H1 (cell line): Measurements from ENCODE around the gene CRHBP. TPM values are rescaled to one million over a fixed set of nuclear protein-coding genes. Genes with fewer than 3 reads are reported as not detected.

Experiments used
- CTCF ChIA-PET: fragments of 300-600 bp; sonication (Branson Sonifier 250); formaldehyde crosslinking; loops from one replicate; lab custom pipeline; 2021; ENCODE audit not compliant: partially characterized antibody; lab: Charles Lee
- POLR2A ChIA-PET: fragments of 300-600 bp; sonication (Branson Sonifier 250); formaldehyde crosslinking; loops from one replicate; lab custom pipeline; 2021; ENCODE audit warnings: inconsistent platforms; ENCODE audit not compliant: partially characterized antibody; lab: Charles Lee
- DNase-seq, 2 experiments: peaks; one replicate each; pipeline versions ENCODE4 v3.0.0 to v3.0.0-alpha.2; 2010 to 2022; ENCODE audit warnings: low spot score in 2 of 2, low read depth in 1 of 2, mixed read lengths in 1 of 2
- FAIRE-seq: peaks from 2 replicates; lab custom pipeline; 2011; peaks lifted over from hg19 to GRCh38; lab: Jason Lieb, UNC
- H2AFZ ChIP-seq: 2 replicates; pipeline ENCODE4 v1.8.1; 2012; ENCODE audit warnings: low read length, inconsistent platforms
- H2AK5ac ChIP-seq: 2 replicates; pipeline ENCODE4 v1.6.1; 2013; ENCODE audit warnings: low read depth, low read length
- H2BK120ac ChIP-seq: replicated peaks from 2 replicates; pipeline ENCODE3; 2013; ENCODE audit warnings: low read depth, low read length, inconsistent platforms
- H2BK12ac ChIP-seq: 2 replicates; pipeline ENCODE4 v1.6.1; 2013; ENCODE audit warnings: low read depth, low read length
- H2BK15ac ChIP-seq: 2 replicates; pipeline ENCODE4 v1.6.1; 2013; ENCODE audit warnings: low read length
- H2BK20ac ChIP-seq: 2 replicates; pipeline ENCODE4 v1.6.1; 2013; ENCODE audit warnings: low read length
- H2BK5ac ChIP-seq: 2 replicates; pipeline ENCODE4 v1.6.1; 2013; ENCODE audit warnings: low read depth, low read length
- H3K14ac ChIP-seq: 2 replicates; pipeline ENCODE4 v1.6.1; 2013; ENCODE audit warnings: inconsistent platforms; ENCODE audit not compliant: insufficient read length
- H3K18ac ChIP-seq: 2 replicates; pipeline ENCODE4 v1.6.1; 2013; ENCODE audit warnings: low read length; ENCODE audit errors: extremely low read depth
- H3K23ac ChIP-seq: 2 replicates; pipeline ENCODE4 v1.6.1; 2013; ENCODE audit warnings: inconsistent platforms; ENCODE audit not compliant: insufficient read length
- H3K23me2 ChIP-seq: 2 replicates; pipeline ENCODE4 v1.6.1; 2013; ENCODE audit warnings: low read depth, low read length
- H3K27ac ChIP-seq: 2 replicates; pipeline ENCODE4 v1.6.1; 2011; ENCODE audit warnings: low read depth, low read length, inconsistent platforms
- H3K27me3 ChIP-seq, 4 experiments: replicated peaks in 1 of 4; 1 replicate in 1 of 4; 2 replicates in 3 of 4; pipeline versions ENCODE4 v1.6.1 to v1.8.1; 2011 to 2013; ENCODE audit warnings: low read length in 3 of 4, mild to moderate bottlenecking in 3 of 4, inconsistent platforms in 2 of 4, mixed read lengths in 2 of 4, moderate library complexity in 1 of 4; ENCODE audit not compliant: control insufficient read depth in 3 of 4, insufficient read depth in 3 of 4; ENCODE audit errors: extremely low read depth in 1 of 4
- H3K36me3 ChIP-seq, 4 experiments: 2 replicates each; pipeline versions ENCODE4 v1.6.1 to v1.8.1; 2011 to 2013; ENCODE audit warnings: mild to moderate bottlenecking in 4 of 4, low read length in 3 of 4, moderate library complexity in 2 of 4, control low read depth in 1 of 4, inconsistent platforms in 1 of 4; ENCODE audit not compliant: insufficient read depth in 4 of 4, control insufficient read depth in 2 of 4
- H3K4ac ChIP-seq: replicated peaks from 2 replicates; pipeline ENCODE3; 2013; ENCODE audit warnings: low read length, low read depth, mixed read lengths, inconsistent platforms; ENCODE audit not compliant: insufficient read length
- H3K4me1 ChIP-seq, 4 experiments: replicated peaks in 1 of 4; 1 replicate in 1 of 4; 2 replicates in 3 of 4; pipeline versions ENCODE4 v1.6.1 to v1.8.1; 2011 to 2013; ENCODE audit warnings: low read length in 3 of 4, inconsistent platforms in 2 of 4, mixed read lengths in 1 of 4; ENCODE audit not compliant: insufficient read depth in 4 of 4, control insufficient read depth in 3 of 4
- H3K4me2 ChIP-seq, 2 experiments: 2 replicates each; pipeline versions ENCODE4 v1.6.1 to v1.8.1; 2011 to 2013; ENCODE audit warnings: low read depth in 2 of 2, low read length in 2 of 2, control low read depth in 1 of 2, inconsistent platforms in 1 of 2, mild to moderate bottlenecking in 1 of 2; ENCODE audit not compliant: insufficient read depth in 1 of 2
- H3K4me3 ChIP-seq, 4 experiments: fragments of 200-600, 300-600 bp in 1 of 4; sonication (generic), shearing (Covaris generic), sonication (Bioruptor Twin) in 1 of 4; 2 replicates each; pipeline versions ENCODE4 v1.5.1 to v1.8.1; 2011 to 2016; ENCODE audit warnings: low read length in 4 of 4, low read depth in 3 of 4, control low read depth in 2 of 4, inconsistent platforms in 2 of 4, mild to moderate bottlenecking in 2 of 4, mixed read lengths in 1 of 4, moderate library complexity in 1 of 4; ENCODE audit not compliant: insufficient read depth in 2 of 4; ENCODE audit errors: extremely low read depth in 1 of 4
- H3K56ac ChIP-seq: replicated peaks from 2 replicates; pipeline ENCODE3; 2013; ENCODE audit warnings: low read depth, mild to moderate bottlenecking, mixed read lengths, low read length, inconsistent platforms; ENCODE audit not compliant: insufficient read length
- H3K79me1 ChIP-seq: 2 replicates; pipeline ENCODE4 v1.6.1; 2013; ENCODE audit warnings: low read depth, low read length, control low read depth
- H3K79me2 ChIP-seq, 2 experiments: 2 replicates each; pipeline versions ENCODE4 v1.6.1 to v1.8.1; 2012 to 2013; ENCODE audit warnings: low read length in 2 of 2, mild to moderate bottlenecking in 2 of 2, inconsistent platforms in 1 of 2; ENCODE audit not compliant: insufficient read depth in 2 of 2, control insufficient read depth in 1 of 2
- H3K9ac ChIP-seq, 4 experiments: replicated peaks in 1 of 4; 1 replicate in 1 of 4; 2 replicates in 3 of 4; pipeline versions ENCODE4 v1.6.1 to v1.8.1; 2011 to 2013; ENCODE audit warnings: low read depth in 3 of 4, low read length in 3 of 4, control low read depth in 2 of 4, mild to moderate bottlenecking in 2 of 4, moderate library complexity in 2 of 4, inconsistent platforms in 1 of 4; ENCODE audit errors: extremely low read depth in 1 of 4
- H3K9me3 ChIP-seq, 2 experiments: 2 replicates each; pipeline versions ENCODE4 v1.6.1 to v1.8.1; 2012 to 2013; ENCODE audit warnings: mild to moderate bottlenecking in 2 of 2, moderate library complexity in 2 of 2, control low read depth in 1 of 2, inconsistent platforms in 1 of 2, low read depth in 1 of 2, low read length in 1 of 2, mixed read lengths in 1 of 2; ENCODE audit not compliant: insufficient read depth in 2 of 2
- H4K20me1 ChIP-seq, 2 experiments: replicated peaks in 1 of 2; 2 replicates each; pipeline versions ENCODE3 to v1.8.1; 2011 to 2013; ENCODE audit warnings: inconsistent platforms in 2 of 2, low read length in 2 of 2, mild to moderate bottlenecking in 1 of 2; ENCODE audit not compliant: insufficient read depth in 2 of 2, control insufficient read depth in 1 of 2
- H4K5ac ChIP-seq: 2 replicates; pipeline ENCODE4 v1.6.1; 2013; ENCODE audit warnings: low read length, low read depth, mixed read lengths, inconsistent platforms; ENCODE audit not compliant: insufficient read length
- H4K8ac ChIP-seq: 2 replicates; pipeline ENCODE4 v1.8.0; 2013; ENCODE audit warnings: mild to moderate bottlenecking, moderate library complexity, low read length, inconsistent platforms; ENCODE audit not compliant: insufficient read depth; ENCODE audit errors: extremely low read depth
- H4K91ac ChIP-seq: replicated peaks from 2 replicates; pipeline ENCODE3; 2013; ENCODE audit warnings: low read length, mixed read lengths, inconsistent platforms; ENCODE audit not compliant: insufficient read length
- SP1 ChIP-seq: IDR thresholded peaks from 2 replicates; pipeline ENCODE4 v1.6.1; 2011; ENCODE audit warnings: low read depth, low read length
- SRF ChIP-seq: IDR thresholded peaks from 2 replicates; pipeline ENCODE4 v1.6.1; 2011; ENCODE audit warnings: mild to moderate bottlenecking, low read depth, low read length, moderate library complexity
- WGBS, 2 experiments: shearing (Covaris generic) in 1 of 2; methylation state at CpG; one replicate each; pipeline versions ENCODE4 v1.1.6 to v1.1.7; 2013 to 2015; ENCODE audit warnings: low lambda C conversion rate in 2 of 2, mixed read lengths in 2 of 2, inconsistent platforms in 1 of 2, low coverage in 1 of 2, missing lambda C conversion rate in 1 of 2; ENCODE audit not compliant: insufficient replicate concordance in 2 of 2, insufficient coverage in 1 of 2, insufficient read length in 1 of 2; ENCODE audit errors: extremely low coverage in 1 of 2, missing lambda C conversion rate in 1 of 2; 5-methylcytosine and 5-hydroxymethylcytosine counted together
- polyA plus RNA-seq, 7 experiments: library from polyadenylated mRNA; depleted of rRNA in 3 of 7; stranded (reverse) in 5 of 7; unstranded in 2 of 7; fragments of >200 nt in 5 of 7; fragments of 200-250 nt in 2 of 7; gene quantifications; 1 replicate in 5 of 7; 2 replicates in 1 of 7; 4 replicates in 1 of 7; pipeline versions ENCODE4 v1.2.1 to v1.2.3, GENCODE V29; 2011 to 2013; ENCODE audit warnings: missing spikeins in 2 of 7, mixed read lengths in 2 of 7
- total RNA-seq: library from RNA; stranded (reverse); fragmentation: NEBNext Ultra II Directional; extraction: Animal tissue kit (Norgen Biotek cat#: 25700); gene quantifications from 2 replicates; pipeline ENCODE4 v1.2.1, GENCODE V29; 2021

The CRHBP gene
- total and polyA plus RNA-seq, 2 of the 8 experiments (the other 6 are each of a cell fraction or from before 2014, with no cell fraction given) = 0.30 TPM; not detected in 1

GRCh38 chr5:76980518-76981144, 27.8 kb downstream of the CRHBP start:
- H3K79me2 ChIP-seq = no peaks in the 10 kb centered on the region
- H3K4me1 ChIP-seq = no peaks in the 10 kb centered on the region
- H3K4me2 ChIP-seq = no peak overlapping the region
- no peak overlapping the region for H4K8ac ChIP-seq
- H4K20me1 ChIP-seq = no peaks in the 10 kb centered on the region
- H3K14ac ChIP-seq = no peak overlapping the region
- H3K27ac ChIP-seq = no peak overlapping the region
- no peak overlapping the region for H3K9ac ChIP-seq
- H3K4ac ChIP-seq = no peak overlapping the region
- no peak overlapping the region for H2BK12ac ChIP-seq
- ChIA-PET CTCF (interaction anchor here (1.7 kb wide), 1 partner anchor 22 kb away, joined by 3 read pairs; no protein-coding TSS in a partner anchor), POLR2A (no interaction called here)
- no peak overlapping the region for H2AFZ ChIP-seq
- no peak overlapping the region for H2BK15ac ChIP-seq
- no peak overlapping the region for H3K23ac ChIP-seq
- DNase-seq (no peak), FAIRE-seq (no peak)
- H2BK120ac ChIP-seq = no peak overlapping the region
- no peak overlapping the region for H2BK5ac ChIP-seq
- H3K18ac ChIP-seq = no peak overlapping the region
- H3K27me3 ChIP-seq = no peaks in the 10 kb centered on the region
- H4K91ac ChIP-seq = no peak overlapping the region
- H3K23me2 ChIP-seq = no peaks in the 10 kb centered on the region
- H3K4me3 ChIP-seq = no peak overlapping the region
- no peak overlapping the region for H2BK20ac ChIP-seq
- H3K79me1 ChIP-seq = no peaks in the 10 kb centered on the region
- H4K5ac ChIP-seq = no peak overlapping the region
- H2AK5ac ChIP-seq = no peak overlapping the region
- H3K9me3 ChIP-seq = no peaks in the 10 kb centered on the region; a peak in 1 of 4 replicates
- H3K36me3 ChIP-seq = no peaks in the 10 kb centered on the region
- 81% methylated on average over 8 of the region's 8 CpGs; no CpG with 5 or more reads in 1 of the 2 experiments for WGBS, 2 experiments
- no peak for TF ChIP-seq SRF
- no peak for TF ChIP-seq SP1
- no peak overlapping the region for H3K56ac ChIP-seq
